ENCODE data around the gene HTT. TPM values are rescaled to one million over a fixed set of nuclear protein-coding genes. Genes with fewer than 3 reads are reported as not detected.

Gene HTT
- total RNA-seq, 2 experiments from 2014 or later = 80.1 to 127 TPM

GRCh38 chr4:3269105-3269927 is 194.8 kb downstream of the HTT start:
- ATAC-seq (no peak), DNase-seq (no peak)
- no peaks in the 10 kb centered on the region for H3K4me1 Mint-ChIP-seq
- no peak overlapping the region for H3K4me3 Mint-ChIP-seq
- H3K27ac Mint-ChIP-seq = no peak overlapping the region
- H3K9me3 Mint-ChIP-seq (ENCODE audit: low read depth) = peaks cover 2% of the 10 kb centered on the region
- ChIA-PET POLR2A (no interaction called here), CTCF (no interaction called here)
- intact Hi-C loops (cut with DNase I, micrococcal nuclease) = no loop called here
- no peaks in the 10 kb centered on the region for H3K36me3 Mint-ChIP-seq (ENCODE audit: low read depth)
- H3K27me3 Mint-ChIP-seq = no peaks in the 10 kb centered on the region

DNA sequence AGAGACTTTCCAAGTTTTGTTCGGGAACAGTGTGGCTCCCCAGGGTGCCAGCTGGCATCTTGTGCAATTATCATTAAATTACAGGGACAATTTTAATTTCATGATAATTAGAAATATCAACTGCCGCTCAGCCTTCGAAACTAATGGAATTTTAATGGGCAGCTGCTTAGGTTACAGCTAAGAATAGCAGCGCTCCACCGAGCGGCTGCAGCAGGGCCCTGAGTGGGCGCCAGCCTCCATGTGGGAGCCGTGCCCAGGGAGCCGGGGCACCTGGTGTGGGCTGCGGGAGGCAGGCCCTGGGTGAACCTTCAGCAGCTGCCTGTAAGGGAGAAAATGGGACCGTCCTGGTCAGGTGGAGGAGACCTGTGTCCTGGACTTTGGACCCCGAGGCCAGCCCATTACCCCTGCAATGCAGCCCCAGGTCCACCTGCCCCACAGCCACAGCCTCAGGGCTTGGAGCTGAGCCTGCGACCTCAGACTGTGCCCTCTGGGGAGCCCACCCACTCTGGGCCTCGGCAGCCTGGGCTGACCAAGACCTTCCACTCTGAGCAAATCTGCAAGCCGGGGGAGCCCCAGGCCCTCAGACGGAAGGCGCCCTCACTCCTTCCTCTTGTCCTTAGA is 195.6 kb downstream of the HTT start:
- intact Hi-C loops (cut with DNase I, micrococcal nuclease) = no loop called here
- Mint-ChIP-seq H3K27ac (no peak overlapping the region), H3K4me3 (no peak overlapping the region), H3K27me3 (no peaks in the 10 kb centered on the region), H3K9me3 (ENCODE audit: low read depth) (peaks cover 2% of the 10 kb centered on the region), H3K36me3 (ENCODE audit: low read depth) (no peaks in the 10 kb centered on the region), H3K4me1 (no peaks in the 10 kb centered on the region)
- ATAC-seq (no peak), DNase-seq (no peak)
- CTCF ChIA-PET = no interaction called here
- POLR2A ChIA-PET = no interaction called here

DNA sequence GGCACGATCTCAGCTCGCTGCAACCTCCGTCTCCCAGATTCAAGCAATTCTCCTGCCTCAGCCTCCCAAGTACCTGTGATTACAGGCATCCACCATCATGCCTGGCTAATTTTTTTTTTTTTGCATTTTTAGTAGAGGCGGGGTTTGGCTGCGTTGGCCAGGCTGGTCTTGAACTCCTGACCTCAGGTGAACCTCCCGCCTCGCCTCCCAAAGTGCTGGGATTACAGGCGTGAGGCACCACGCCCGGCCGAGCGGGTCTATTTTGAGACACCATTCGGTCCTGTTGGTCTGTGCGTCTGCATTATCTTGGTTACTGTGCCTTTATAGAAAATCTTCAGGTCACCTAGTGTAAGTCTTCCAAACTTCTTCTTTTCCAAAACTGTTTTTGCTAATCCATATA is 196.7 kb downstream of the HTT start:
- ChIA-PET POLR2A (no interaction called here), CTCF (no interaction called here)
- Mint-ChIP-seq H3K4me3 (no peak overlapping the region), H3K4me1 (no peaks in the 10 kb centered on the region), H3K9me3 (ENCODE audit: low read depth) (peaks cover 2% of the 10 kb centered on the region), H3K27me3 (no peaks in the 10 kb centered on the region), H3K27ac (no peak overlapping the region), H3K36me3 (ENCODE audit: low read depth) (no peaks in the 10 kb centered on the region)
- intact Hi-C loops (cut with DNase I, micrococcal nuclease) = no loop called here
- ATAC-seq = no peak
- DNase-seq = no peak

DNA sequence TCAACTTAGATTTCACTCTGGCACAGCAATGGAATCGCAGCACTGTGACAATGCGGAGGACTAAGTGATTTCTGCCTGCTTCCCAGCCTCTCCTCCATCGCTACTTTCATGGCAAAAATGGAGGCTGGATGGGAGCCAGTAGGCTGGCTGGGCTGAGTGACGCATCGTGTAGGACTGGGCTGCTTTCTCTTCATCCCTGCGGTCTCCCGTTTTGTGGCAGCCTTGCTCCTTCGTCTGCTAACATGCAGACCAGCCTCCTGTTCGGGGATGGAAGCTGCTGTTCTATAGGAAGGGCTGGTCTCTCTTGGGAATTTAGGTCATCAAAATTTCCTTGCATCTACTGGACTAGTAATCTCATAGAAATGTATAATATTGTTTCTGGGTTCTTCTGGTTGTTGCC is 202.5 kb downstream of the HTT start:
- intact Hi-C loops (cut with DNase I, micrococcal nuclease) = no loop called here
- no peaks in the 10 kb centered on the region for H3K27me3 Mint-ChIP-seq
- H3K4me1 Mint-ChIP-seq = no peaks in the 10 kb centered on the region
- CTCF ChIA-PET = no interaction called here
- POLR2A ChIA-PET = no interaction called here
- H3K4me3 Mint-ChIP-seq = no peak overlapping the region
- H3K36me3 Mint-ChIP-seq (ENCODE audit: low read depth) = peaks cover 4% of the 10 kb centered on the region
- no peak for DNase-seq
- H3K27ac Mint-ChIP-seq = no peak overlapping the region
- peaks cover 9% of the 10 kb centered on the region for H3K9me3 Mint-ChIP-seq (ENCODE audit: low read depth)
- no peak for ATAC-seq

GRCh38 chr4:3280466-3280865 is 206.0 kb downstream of the HTT start:
- ATAC-seq (no peak), DNase-seq (no peak)
- Mint-ChIP-seq H3K4me1 (no peaks in the 10 kb centered on the region), H3K36me3 (ENCODE audit: low read depth) (peaks cover 5% of the 10 kb centered on the region), H3K27ac (no peak overlapping the region), H3K27me3 (no peaks in the 10 kb centered on the region), H3K9me3 (ENCODE audit: low read depth) (peaks cover 7% of the 10 kb centered on the region), H3K4me3 (no peak overlapping the region)
- ChIA-PET POLR2A (no interaction called here), CTCF (interaction anchor here (0.8 kb wide), 1 partner anchor 174 kb away, joined by 3 read pairs; no protein-coding TSS in a partner anchor)
- intact Hi-C loops (cut with DNase I, micrococcal nuclease) = no loop called here

GRCh38 chr4:3283483-3283882 is 209.0 kb downstream of the HTT start:
- POLR2A ChIA-PET = no interaction called here
- Mint-ChIP-seq H3K4me1 (no peaks in the 10 kb centered on the region), H3K4me3 (no peak overlapping the region), H3K36me3 (ENCODE audit: low read depth) (peaks cover 5% of the 10 kb centered on the region), H3K27me3 (peaks cover 4% of the 10 kb centered on the region), H3K27ac (no peak overlapping the region), H3K9me3 (ENCODE audit: low read depth) (peaks cover 7% of the 10 kb centered on the region)
- ATAC-seq (no peak), DNase-seq (no peak)
- CTCF ChIA-PET = no interaction called here
- intact Hi-C loops (cut with DNase I, micrococcal nuclease) = no loop called here

DNA sequence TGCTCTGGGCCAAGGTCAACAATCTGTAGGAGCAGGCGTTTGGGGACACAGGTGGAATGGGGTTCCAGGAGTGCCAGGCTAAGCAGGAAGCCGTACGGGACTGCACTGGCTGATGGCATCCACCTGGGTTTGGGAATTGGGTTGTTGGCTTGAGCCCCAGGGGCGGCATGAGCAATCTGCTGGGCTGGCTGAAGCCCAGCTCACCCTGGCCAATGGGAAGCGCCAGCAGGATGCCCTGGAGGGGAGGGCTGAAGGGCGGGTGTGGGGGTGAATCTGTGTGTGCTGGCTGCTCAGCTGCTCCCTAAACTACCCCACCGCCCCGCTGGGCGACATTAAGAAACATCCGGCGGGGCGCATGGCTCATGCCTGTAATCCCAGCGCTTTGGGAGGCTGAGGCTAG is 209.4 kb downstream of the HTT start:
- peaks cover 7% of the 10 kb centered on the region for H3K9me3 Mint-ChIP-seq (ENCODE audit: low read depth)

DNA sequence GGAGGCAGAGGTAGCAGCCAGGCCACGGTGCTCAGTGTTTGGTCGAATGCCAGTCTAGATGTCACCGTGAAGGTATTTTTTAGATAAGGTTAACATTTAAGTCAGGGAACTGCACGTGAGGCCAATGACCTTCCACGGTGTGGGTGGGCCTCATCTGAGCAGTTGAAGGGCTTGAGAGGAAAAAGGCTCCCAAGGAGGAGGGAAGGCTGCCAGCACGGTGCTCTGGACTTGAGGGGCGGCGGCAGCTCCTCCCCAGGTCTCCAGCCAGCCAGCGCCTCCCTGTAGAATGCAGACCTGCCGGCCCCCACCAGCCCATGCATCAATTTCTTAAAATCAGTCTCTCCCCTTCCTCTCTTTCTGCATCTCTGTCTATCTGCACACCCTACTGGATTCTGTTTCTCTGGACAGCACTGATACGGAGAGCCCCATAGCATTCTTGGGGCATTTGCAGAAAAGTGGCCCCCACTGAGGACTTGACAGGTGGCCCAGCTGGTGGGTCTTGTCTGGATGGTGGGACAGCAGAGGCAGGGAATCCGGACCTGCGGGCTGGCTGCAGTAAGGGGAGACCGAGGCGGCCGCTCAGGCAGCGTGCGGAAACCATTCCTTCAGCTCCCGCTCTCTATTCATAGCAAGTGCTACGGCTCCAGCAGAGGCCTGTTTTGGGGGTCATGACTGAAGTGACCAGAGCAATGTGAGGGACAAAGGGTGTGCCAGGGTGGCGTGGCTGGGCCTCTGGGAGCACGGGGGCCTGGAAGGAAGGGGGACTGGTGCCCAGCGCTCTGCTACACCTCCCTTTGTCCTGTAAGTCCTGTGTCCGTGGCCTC is 210.5 kb downstream of the HTT start:
- Mint-ChIP-seq H3K4me3 (no peak overlapping the region), H3K9me3 (ENCODE audit: low read depth) (peaks cover 3% of the 10 kb centered on the region), H3K27me3 (peaks cover 4% of the 10 kb centered on the region), H3K4me1 (no peaks in the 10 kb centered on the region), H3K27ac (no peak overlapping the region), H3K36me3 (ENCODE audit: low read depth) (peaks cover 5% of the 10 kb centered on the region)
- ChIA-PET POLR2A (no interaction called here), CTCF (no interaction called here)
- ATAC-seq = no peak
- no peak for DNase-seq
- intact Hi-C loops (cut with DNase I, micrococcal nuclease) = no loop called here

More for the DNA sequence above, 209.4 kb downstream of the HTT start:
- ChIA-PET CTCF (no interaction called here), POLR2A (interaction anchor here (0.5 kb wide), 1 partner anchor 25 kb away, joined by 3 read pairs; no protein-coding TSS in a partner anchor)
- DNase-seq (no peak), ATAC-seq (no peak)
- Mint-ChIP-seq H3K4me3 (no peak overlapping the region), H3K27ac (no peak overlapping the region), H3K4me1 (no peaks in the 10 kb centered on the region), H3K27me3 (peaks cover 4% of the 10 kb centered on the region), H3K36me3 (ENCODE audit: low read depth) (peaks cover 5% of the 10 kb centered on the region)
- intact Hi-C loops (cut with DNase I, micrococcal nuclease) = no loop called here

GRCh38 chr4:3285558-3286334 is 211.3 kb downstream of the HTT start:
- peaks cover 3% of the 10 kb centered on the region for H3K9me3 Mint-ChIP-seq (ENCODE audit: low read depth)
- no peak overlapping the region for H3K27ac Mint-ChIP-seq
- intact Hi-C loops (cut with DNase I, micrococcal nuclease) = no loop called here
- H3K36me3 Mint-ChIP-seq (ENCODE audit: low read depth) = peaks cover 5% of the 10 kb centered on the region
- H3K4me1 Mint-ChIP-seq = no peaks in the 10 kb centered on the region
- H3K27me3 Mint-ChIP-seq = peaks cover 4% of the 10 kb centered on the region
- no peak for DNase-seq
- POLR2A ChIA-PET = no interaction called here
- H3K4me3 Mint-ChIP-seq = no peak overlapping the region
- no peak for ATAC-seq
- CTCF ChIA-PET = no interaction called here

DNA sequence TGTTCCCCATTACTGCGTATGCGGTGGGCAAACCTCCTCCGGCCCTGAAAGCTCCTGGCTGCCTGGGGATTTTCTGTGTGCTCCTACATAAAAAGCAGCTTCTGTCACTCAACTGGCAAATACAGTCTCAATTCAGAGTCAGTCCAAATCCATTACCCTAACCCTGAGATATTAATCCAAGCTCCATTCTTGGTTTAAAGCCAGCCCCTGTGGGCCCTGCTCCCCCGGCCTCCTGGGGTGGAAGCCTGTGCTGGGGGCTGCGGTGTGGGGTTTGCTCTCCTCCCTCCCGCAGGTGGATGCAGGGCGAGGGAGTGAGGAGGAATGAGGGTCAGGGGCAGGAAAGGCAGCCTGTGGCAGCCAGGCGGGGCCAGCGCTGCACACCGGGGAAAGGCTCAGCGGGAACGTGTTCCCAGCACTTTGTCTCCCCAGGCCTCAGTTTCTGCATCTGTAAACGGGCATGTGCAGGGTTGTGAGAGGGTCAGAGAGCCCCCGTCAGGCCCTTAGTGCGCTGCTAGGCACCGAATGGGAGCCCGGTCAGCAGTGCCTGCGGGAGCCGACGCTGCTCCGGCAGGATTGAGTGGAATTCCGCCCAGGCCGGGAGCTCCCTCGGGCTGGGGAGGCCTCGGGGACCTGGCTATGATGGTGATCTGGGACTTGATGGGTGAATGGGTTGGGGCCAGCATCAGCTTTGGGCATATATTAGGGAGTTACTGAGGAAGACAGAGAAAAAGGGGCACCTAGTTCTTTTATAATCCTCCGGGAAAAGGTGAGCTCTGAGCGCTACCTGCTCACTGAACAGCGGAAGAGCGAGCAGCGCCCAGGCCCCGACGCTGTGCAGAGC is 212.1 kb downstream of the HTT start:
- Mint-ChIP-seq H3K9me3 (ENCODE audit: low read depth) (peaks cover 3% of the 10 kb centered on the region), H3K27me3 (peaks cover 6% of the 10 kb centered on the region), H3K27ac (no peak overlapping the region), H3K4me3 (no peak overlapping the region), H3K36me3 (ENCODE audit: low read depth) (peaks cover 5% of the 10 kb centered on the region), H3K4me1 (peaks cover 2% of the 10 kb centered on the region)
- no peak for DNase-seq
- ChIA-PET CTCF (interaction anchor here (1.1 kb wide), 1 partner anchor 180 kb away, joined by 3 read pairs; no protein-coding TSS in a partner anchor), POLR2A (no interaction called here)
- intact Hi-C loops (cut with DNase I, micrococcal nuclease) = no loop called here
- no peak for ATAC-seq
